HuH-7.5 (cell line): Measurements from ENCODE around the gene TDRD3.

Experiments
- DNase-seq: peaks from one replicate; pipeline ENCODE4 v3.0.0; 2011; ENCODE audit warnings: low spot score

Gene TDRD3

DNA sequence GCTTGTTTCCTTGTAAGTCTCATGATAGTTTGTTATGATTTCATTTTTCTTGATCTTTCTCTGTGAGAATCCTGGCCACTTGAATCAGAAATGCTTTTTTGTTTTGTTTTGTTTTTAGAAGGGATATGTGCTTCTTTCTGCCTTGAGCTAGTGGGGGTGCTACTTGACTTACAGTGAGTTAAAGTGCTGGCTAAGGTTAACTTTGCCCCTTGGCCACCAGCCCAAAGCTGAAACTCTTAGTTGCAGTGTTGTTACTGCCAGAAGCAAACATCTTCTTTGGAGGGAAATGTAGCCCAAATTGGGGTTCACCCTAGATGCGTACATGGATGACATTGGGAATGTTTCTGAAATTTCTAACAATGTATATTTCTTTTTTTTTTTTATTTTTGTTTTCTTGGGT lies 57.4 kb downstream of the TDRD3 start:
- DNase-seq = no peak

DNA sequence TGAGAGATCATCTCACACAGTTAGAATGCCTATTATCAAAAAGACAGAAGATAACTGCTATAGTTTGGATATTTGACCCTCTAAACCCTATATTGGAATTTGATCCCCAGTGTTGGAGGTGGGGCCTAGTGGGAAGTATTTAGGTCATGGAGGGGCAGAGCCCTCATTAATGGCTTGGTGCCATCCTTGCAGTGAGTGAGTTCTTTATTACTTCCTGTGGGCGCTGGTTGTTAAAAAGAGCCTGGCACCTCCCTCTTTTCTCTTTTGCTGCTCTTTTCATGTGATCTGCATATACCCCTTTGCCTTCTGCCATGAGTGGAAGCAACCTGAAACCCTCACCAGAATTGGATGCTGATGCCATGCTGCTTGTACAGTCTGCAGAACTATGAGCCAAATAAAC lies 66.8 kb downstream of the TDRD3 start:
- DNase-seq = no peak

DNA sequence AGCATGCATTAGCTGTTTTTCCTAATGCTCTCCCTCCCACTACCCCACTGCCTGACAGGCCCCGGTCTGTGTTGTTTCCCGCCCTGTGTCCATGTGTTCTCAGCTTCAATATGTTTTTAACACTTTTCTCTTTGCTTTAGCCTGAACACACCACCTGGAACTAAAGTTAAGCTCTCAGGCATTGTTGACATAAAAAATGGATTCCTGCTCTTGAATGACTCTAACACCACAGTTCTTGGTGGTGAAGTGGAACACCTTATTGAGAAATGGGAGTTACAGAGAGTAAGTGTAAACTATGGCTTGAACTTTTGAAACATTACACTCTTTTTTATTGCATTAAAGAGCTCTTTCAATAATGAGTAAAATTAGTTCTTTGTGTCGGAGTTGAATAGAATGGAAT lies 70.1 kb downstream of the TDRD3 start:
- no peak for DNase-seq

DNA sequence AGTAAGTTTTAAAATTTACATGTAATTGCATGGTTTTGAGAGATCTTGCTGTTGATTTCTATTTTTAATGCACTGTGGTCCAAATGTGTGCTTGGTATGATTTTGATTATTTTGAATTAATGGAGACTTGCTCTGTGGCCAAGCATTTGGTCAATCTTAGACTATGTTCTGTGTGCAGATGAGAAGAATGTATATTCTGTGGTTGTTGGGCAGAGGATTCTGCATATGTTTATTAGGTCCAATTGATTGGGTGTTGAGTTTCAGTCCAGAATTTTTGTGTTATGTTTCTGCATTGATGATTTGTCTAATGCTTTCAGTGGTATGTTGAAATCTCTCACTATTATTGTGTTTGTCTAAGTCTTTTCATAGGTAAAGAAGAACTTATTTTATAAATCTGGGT lies 82.3 kb downstream of the TDRD3 start:
- DNase-seq = no peak

DNA sequence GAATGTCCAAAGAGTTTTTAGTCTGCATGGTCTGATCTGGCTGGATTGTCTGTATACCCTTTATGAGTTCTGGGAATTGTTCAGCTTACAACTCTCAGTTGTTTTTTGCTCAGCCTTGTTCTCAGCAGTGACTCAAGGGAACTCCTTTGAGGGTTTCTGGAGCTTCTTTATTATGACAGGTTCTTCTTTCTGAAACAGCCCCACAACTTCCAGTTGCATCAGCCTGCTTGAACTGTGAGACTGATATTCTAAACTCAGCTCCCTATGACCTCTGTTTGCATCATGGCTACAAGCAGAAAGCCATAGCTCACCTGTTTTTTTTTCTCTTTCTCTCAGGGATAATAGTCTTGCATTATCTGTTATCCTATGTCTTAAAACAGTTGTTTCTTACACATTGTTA lies 85.0 kb downstream of the TDRD3 start:
- no peak for DNase-seq

DNA sequence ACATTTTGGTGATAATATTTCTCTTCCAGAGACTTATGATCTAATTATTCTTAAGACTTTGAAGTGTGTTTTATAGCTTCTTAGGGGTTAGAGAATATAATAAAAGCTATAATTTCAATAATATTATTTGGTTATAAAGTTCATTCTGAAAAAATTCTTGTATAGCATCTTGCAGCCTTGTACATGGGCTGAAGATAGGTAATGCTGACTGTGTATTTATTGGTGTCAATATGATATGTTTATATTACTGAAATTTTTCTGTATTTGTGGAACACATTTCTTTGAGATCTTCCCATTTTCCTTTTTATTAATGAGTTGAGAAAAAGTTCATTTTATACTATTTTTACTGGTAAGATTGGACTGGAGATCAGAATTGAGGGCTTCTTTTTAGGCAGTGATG lies 87.8 kb downstream of the TDRD3 start:
- DNase-seq = no peak

DNA sequence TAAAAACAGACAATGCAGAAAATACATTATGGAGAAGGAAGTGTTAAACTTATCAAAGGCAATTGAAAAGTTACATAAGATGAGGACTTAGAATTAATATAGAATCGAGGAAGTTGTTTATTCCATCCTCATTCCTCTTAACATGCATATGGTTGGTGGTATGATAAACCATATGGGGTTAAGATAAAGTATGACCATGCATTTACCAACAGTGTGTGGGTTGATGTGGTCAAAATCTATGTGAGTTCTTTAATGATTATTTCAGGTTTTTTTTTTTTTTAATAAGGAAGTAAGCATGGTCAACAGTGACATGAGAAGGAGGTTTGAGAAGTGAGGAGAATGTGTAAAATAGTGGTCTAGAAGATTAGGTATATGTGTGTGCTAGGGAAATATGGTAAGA lies 94.5 kb downstream of the TDRD3 start:
- no peak for DNase-seq

DNA sequence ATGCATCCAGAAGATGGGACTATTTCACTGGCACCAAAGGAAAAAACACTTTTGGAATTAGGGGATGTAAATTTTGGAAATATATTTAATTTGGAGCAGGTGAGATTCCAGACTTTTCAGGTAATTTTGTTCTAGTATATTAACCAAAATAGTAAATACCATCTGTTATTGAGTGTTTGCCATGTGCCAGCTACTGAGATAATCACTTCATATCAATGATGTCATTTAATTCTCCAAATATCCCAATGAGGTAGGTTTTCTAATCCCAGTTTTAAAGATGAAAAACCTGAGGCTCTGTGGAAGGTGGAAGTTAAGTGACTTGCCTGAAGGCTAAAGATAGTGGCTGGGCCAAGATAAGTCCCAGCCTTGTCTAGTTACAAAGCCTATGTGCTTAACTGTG lies 95.2 kb downstream of the TDRD3 start:
- DNase-seq = no peak

DNA sequence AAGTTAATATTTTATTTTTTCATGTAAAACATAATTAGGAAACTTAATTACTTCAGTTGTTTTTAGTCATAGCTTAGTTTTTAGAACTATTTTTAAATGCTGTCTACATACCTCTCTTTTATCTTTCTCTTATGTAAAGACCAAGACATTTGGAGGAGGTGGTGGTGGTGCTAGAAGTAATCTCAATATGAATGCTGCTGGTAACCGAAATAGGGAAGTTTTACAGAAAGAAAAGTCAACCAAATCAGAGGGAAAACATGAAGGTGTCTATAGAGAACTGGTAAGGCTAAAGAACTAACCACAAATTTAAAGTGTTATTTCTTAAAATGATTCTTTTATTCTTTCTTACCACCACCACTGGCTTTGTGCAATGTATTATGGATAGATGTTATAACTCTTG lies 97.3 kb downstream of the TDRD3 start:
- DNase-seq = no peak

DNA sequence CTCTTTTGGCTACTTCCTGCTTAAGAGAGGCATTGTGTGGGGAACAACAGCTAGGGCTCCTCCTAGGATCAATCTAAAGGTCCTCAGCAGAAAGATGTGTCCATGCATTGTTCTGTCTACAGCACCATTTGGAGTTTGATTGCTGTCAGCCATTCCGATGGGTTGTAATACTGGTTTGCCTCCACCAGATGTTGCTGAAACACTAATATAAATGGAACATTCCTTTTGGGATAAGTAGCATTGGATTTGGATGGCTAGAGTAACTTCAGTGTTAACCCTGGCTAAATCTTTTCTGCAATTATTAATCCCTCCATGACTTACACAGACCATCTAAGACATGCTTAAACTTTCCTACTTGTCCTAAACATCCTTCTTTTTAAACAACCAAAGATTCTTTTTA lies 104.2 kb downstream of the TDRD3 start:
- DNase-seq = no peak

DNA sequence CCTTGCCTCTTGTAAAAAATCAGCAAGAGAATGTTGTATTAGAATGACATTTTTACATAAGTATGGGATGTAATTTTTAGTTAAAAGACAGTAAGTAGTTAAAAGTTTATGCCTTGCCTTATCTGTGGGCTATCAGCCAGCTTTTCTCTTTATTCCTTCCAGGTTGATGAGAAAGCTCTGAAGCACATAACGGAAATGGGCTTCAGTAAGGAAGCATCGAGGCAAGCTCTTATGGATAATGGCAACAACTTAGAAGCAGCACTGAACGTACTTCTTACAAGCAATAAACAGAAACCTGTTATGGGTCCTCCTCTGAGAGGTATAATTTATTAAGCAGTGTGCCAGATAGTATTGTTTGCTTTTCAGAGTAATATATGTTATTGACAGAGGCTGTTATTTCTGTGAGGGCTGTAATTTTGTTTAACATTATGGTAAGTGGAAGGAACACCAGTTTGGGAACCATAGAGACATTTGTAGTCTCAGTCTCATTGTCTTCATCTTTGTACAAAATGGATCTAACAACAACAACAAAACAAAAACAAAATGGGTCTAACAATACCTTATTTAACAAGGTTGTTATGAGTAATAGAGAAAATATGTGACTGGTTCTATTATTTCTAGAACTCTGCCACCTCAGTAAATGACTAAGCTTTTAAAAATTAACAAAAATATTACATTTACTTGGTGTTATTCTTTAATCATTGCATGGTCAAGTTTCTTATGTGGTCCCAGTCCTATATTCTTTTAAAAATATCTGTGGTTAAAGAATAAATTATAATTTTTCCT lies 112.8 kb downstream of the TDRD3 start:
- DNase-seq = no peak

DNA sequence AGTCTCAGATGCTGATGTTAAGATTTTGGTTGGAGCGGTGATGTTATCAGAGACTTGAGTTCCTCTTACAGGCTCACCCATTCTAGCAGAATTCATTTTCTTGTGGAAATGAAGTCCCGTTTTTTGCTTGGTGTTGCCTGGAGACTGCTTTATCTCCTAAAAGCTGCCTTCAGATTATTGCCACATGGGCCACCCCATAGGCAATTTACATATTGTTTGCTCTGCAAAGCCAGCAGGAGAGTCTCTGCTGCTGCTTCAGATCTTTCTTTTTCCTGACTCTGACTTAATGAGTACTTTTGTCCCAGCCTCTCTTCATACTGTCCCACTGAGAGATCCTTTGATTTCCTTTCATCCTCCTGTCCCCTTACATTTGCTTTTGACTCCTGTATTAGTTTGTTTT lies 114.6 kb downstream of the TDRD3 start:
- no peak for DNase-seq

DNA sequence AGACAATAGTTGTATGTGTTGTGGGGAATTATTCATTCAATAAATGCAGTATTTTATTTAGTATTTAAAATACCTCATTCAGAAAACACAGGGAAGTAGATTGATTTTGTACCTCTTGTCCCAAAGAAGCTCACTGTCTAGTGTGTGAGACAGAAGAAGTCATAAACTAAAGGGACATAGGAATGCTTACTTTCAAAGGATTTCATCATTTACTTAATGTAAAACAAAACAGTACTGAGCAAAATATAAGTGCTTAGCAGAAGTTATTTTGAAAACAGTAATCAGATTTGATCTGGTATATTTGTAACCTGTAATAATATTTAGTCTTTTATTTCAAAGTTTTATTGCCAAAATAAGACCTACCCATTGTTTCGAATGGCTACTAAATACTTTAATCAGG lies 117.9 kb downstream of the TDRD3 start:
- DNase-seq = no peak

DNA sequence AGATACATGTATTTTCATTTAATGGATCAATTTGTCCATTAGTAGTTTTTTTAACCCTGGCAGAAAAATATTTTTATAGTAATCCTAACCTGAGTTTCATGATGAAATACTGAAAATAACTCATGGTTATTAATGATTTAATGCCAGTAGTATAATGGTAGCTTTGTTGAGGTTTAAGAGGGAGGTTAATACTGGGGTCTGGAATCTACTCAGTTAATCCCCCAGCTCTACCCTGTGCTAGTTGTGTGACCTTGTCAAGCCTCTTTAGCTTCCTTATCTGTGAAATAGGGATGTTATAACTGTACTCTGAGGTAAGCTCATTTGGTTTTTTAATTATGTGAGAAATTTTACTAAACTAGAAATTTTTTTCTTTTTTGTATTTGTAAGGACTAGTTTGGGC lies 122.5 kb downstream of the TDRD3 start:
- DNase-seq = no peak

DNA sequence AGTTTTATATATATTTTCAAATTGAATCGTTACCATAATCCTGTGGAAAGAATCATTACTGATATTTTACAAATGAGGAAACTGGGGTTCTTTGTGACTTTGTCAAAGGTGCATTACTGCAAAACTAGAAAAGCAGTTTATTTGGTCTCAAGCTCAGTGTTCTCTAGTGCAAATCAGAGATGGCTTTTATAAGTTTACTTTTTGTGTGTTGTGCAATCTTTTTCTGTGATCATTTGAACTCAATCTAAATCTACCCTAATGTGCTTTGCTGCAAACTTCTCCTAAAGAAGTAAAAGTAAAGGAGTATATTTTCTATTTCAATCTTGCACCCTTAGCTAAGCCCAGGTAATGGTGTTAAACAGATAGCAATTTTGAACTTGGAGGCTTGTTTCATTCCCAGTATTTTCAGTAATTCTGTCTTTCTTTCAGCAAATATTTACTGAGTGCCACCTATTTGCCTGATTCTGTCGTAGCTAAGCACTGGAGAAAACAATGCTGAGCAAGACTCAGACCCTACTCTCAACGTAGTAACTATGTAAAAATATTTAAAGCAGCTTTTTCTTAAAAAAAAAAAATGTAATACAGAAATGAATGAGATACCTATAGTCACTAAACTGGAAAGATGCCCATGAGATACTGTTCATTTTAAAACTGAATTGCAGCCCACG lies 124.0 kb downstream of the TDRD3 start:
- no peak for DNase-seq

DNA sequence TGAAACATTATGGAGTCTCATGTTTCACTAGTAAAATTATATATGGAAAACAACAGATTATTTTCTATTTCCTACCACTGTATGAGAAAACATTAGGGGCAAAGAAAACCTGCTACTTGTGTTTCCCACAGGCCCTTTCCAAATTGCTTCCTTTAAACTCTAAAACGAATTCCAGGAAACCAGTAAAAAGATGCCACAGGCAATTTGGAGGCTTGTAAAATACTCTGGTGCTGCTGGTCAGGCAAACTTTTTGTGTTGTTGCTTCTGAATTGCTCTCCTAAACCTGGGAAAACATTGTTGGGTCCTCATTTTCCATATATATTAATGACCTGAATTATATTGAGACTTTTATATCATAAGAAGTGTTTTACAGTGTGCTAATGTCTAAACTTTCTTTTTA lies 141.5 kb downstream of the TDRD3 start:
- DNase-seq = no peak

DNA sequence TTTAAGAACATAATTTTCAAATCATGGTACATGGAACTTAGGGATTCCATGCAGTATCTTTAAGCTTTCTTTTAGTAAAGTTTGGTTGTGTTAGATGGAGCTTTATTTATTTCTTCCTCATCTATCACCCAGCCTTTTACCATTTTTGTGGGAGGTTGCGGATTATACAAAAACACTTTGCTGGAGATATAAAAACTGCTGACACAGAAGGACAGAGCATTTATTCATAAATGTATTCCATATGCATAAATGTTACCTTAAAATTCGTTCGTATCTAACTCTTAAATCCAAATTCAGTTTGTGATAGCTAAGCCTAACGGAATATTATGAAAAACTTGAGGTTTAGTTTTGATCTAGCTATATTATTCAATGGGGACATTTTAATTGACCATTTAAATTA lies 143.3 kb downstream of the TDRD3 start:
- no peak for DNase-seq

DNA sequence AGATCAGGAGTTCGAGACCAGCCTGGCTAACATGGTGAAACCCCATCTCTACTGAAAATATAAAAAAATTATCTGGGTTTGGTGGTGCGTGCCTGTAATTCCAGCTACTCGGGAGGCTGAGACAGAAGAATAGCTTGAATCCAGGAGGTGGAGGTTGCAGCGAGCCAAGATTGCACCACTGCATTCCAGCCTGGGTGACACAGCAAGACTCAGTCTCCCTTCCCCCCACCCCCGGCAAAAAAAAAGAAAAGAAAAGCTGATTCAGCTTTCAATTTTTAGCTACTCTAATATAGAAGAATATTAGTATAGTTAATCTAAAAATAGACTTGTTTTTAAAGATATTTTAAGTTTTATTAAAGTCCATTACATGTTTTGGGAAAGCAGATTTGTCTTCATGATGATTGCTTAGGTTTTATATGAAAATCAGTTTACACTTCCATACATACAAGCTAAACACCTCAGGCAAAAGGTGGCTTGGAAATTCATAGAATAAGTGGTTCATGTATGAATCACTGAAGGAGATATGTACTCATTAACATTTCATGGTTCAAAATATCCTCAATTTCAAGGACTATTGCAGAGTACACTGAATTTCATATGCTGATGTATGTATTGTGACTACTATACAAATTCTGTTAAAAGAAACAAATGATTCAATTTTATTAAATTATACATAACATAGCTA lies 165.2 kb downstream of the TDRD3 start:
- DNase-seq = no peak

DNA sequence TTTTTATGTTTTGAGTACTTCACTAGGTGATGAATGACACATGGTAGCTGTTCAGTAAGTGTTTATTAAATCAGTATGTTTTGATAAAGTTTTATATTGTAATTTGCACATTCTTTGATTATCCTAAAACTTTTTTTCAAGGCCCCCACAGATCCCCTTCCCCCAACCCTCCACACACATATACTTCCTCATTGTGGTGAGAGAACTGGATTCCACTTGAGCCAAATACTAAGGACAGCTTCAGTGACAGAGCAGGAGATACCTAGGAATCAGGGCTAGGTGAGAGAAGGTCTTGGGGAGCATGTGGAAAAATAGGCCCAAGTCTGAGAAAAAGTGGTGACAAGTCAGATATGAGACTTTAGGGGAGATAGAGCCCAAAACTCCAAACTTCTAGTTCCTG lies 174.6 kb downstream of the TDRD3 start:
- no peak for DNase-seq

DNA sequence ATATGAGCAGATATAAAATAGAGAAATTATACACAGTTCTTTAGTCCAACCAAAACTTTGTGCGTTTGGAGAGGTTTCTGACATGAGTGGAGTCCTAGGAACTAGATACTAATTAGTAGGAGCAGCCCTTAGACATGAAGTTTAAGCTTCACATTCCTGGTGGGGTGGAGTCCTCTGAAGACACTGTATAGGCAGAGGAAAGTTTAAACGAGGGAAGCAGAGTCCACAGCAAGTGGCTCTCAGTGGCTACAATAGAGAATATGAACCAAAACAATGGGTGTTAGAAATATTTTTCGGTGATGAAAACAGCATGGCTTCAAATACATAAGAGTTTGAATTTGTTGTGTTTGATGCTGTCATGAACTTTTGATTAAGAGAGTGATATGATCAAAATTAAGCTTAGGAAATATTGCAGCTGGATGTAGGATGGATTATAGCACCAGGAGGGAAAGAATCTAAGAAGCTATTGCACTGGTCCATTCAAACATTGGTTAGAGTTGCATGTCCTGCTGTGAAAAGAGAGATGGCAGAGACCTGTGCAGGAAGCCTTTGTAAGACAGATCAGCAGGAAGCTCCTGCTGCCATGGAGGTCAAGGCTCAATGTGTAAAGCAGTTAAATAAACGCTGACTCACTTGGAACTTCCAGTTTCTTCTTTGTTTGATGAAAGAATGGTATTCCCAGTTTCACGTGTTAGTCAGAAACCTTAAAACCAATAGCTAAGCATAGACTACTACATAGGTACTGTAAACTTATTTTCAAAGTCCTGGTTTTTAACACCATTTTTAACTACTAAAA lies 175.2 kb downstream of the TDRD3 start:
- DNase-seq = no peak

DNA sequence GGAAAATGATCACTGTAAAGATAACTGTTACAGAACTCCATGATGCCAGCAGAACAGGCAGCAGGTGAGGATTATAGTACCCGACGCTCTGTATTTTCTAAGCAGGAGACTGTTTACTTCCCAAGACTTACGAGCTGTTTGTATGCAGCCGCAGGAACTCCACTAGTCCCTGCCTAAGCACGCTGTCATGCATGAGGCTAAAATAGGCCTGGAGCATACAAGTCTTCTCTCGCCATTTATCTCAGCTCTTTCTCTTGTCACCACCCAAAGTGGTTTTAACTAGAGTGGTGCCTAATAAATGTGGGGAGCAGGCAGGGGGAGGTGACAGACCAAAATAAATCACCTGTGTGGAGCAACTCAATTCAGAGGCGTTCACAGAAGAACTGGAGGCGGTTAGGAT lies 175.8 kb downstream of the TDRD3 start:
- DNase-seq = no peak

DNA sequence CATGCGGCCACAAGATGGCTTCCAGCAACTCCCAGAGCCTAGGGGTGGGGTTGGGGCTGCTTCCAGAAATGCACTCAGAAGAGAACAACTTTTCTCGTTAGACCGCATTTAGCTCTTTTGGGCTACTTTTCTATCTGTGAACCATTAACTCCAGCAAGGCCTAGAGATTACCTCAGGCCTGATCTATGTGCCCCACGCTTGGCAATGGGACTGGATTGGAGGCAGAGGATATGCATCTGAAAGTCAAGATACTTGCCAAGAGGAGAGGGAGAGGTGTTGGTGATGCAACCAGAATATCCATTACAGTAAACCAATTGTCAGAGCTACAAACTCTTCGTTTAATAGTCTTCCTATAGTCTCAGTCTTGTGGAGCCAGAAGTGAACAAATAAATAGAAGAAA lies 177.7 kb downstream of the TDRD3 start:
- DNase-seq = no peak

DNA sequence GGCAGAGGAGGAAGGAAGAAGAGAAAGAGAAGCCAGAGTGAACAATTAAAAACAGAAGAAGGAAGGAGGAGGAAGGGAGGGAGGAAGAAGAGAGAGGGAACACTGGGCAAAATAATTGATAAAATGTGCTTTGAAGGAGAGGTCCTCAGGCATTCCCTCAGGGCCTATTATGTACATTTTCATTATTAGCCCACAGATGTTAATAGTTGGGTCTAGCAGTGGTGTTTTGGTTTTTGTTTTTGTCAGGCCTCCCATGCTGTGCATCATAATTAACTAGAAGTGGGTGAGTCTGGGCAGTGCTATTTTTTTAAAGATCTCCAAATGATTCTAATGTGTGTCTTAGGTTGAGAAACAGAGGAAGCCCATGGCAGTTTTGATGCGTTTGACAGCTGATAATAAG lies 178.1 kb downstream of the TDRD3 start:
- no peak for DNase-seq
